Cardiac muscle cell (in vitro differentiated cells and primary cell): ENCODE measurements around the gene RRP1. TPM values are rescaled to one million over a fixed set of nuclear protein-coding genes. Genes with fewer than 3 reads are reported as not detected.

ENCODE experiments used
- DNase-seq, 2 donors: peaks; one replicate each; pipeline versions ENCODE4 v3.0.0 to v3.0.0-alpha.2; 2010 to 2017; ENCODE audit warnings: low read depth in 1 of 2, low spot score in 1 of 2
- H3K27ac ChIP-seq: fragments of 200-600 bp; sonication (generic); 2 replicates; pipeline ENCODE4 v1.5.1; 2016
- H3K27me3 ChIP-seq: fragments of 200-600 bp; sonication (generic); 2 replicates; pipeline ENCODE4 v1.6.0; 2016; ENCODE audit warnings: control low read depth
- H3K36me3 ChIP-seq: fragments of 200-600 bp; sonication (generic); 2 replicates; pipeline ENCODE4 v1.5.1; 2016; ENCODE audit warnings: control low read depth
- H3K4me1 ChIP-seq: fragments of 200-600 bp; sonication (generic); 2 replicates; pipeline ENCODE4 v1.8.1; 2017; ENCODE audit warnings: low read depth, mild to moderate bottlenecking, mixed run types
- H3K4me3 ChIP-seq: fragments of 200-600 bp; sonication (generic); 2 replicates; pipeline ENCODE4 v1.5.1; 2016; ENCODE audit warnings: mild to moderate bottlenecking
- H3K9me3 ChIP-seq: fragments of 200-600 bp; sonication (generic); 2 replicates; pipeline ENCODE4 v1.5.1; 2017; ENCODE audit warnings: low read depth, mild to moderate bottlenecking, control low read depth
- CTCF ChIP-seq: IDR thresholded peaks from 2 replicates; pipeline ENCODE4 v1.5.1; 2012; ENCODE audit warnings: low read depth, mild to moderate bottlenecking, low read length
- polyA plus RNA-seq: library from polyadenylated mRNA; unstranded; fragments of >200 nt; fragmentation: Nextera tagmentation; extraction: Ambion mirVana; gene quantifications from 2 replicates; pipeline ENCODE4 v1.2.1, GENCODE V29; 2016
- total RNA-seq: library from RNA; depleted of rRNA; stranded (reverse); fragments of >200 nt; gene quantifications from 2 replicates; pipeline ENCODE4 v1.2.3, GENCODE V29; 2016

Gene RRP1
- total and polyA plus RNA-seq, 2 experiments from 2014 or later = 20.1 to 27.8 TPM

GRCh38 chr21:43794857-43795256 lies 5.5 kb downstream of the RRP1 start:
- no peak overlapping the region for H3K4me3 ChIP-seq
- no peaks in the 10 kb centered on the region for H3K9me3 ChIP-seq
- H3K27me3 ChIP-seq = no peaks in the 10 kb centered on the region
- H3K4me1 ChIP-seq = peaks cover 5% of the 10 kb centered on the region
- no peak for TF ChIP-seq CTCF
- H3K36me3 ChIP-seq = peaks cover 50% of the 10 kb centered on the region
- no peak overlapping the region for H3K27ac ChIP-seq
- no peak for DNase-seq

- TF ChIP-seq CTCF = no peak
- no peaks in the 10 kb centered on the region for H3K27me3 ChIP-seq
These were observed 8.0 kb downstream of the RRP1 start for GRCh38 chr21:43797415-43797814.

GRCh38 chr21:43797925-43798715 lies 8.7 kb downstream of the RRP1 start:
- Histone ChIP-seq H3K36me3 (peaks cover 42% of the 10 kb centered on the region), H3K27ac (no peak overlapping the region), H3K27me3 (no peaks in the 10 kb centered on the region), H3K9me3 (no peaks in the 10 kb centered on the region), H3K4me1 (no peaks in the 10 kb centered on the region), H3K4me3 (no peak overlapping the region)
- no peak for TF ChIP-seq CTCF
- no peak for DNase-seq

More at GRCh38 chr21:43797415-43797814, 8.0 kb downstream of the RRP1 start:
- no peak overlapping the region for H3K27ac ChIP-seq
- no peak for DNase-seq
- H3K4me3 ChIP-seq = no peak overlapping the region
- H3K9me3 ChIP-seq = no peaks in the 10 kb centered on the region
- peaks cover 47% of the 10 kb centered on the region for H3K36me3 ChIP-seq
- H3K4me1 ChIP-seq = no peaks in the 10 kb centered on the region

GRCh38 chr21:43799301-43799840 lies 10.0 kb downstream of the RRP1 start:
- peaks cover 31% of the 10 kb centered on the region for H3K36me3 ChIP-seq
- no peaks in the 10 kb centered on the region for H3K4me1 ChIP-seq
- H3K4me3 ChIP-seq = no peak overlapping the region
- DNase-seq = no peak
- H3K27me3 ChIP-seq = no peaks in the 10 kb centered on the region
- H3K27ac ChIP-seq = no peak overlapping the region
- H3K9me3 ChIP-seq = no peaks in the 10 kb centered on the region
- no peak for TF ChIP-seq CTCF

GRCh38 chr21:43800124-43800523 lies 10.7 kb downstream of the RRP1 start:
- no peak overlapping the region for H3K4me3 ChIP-seq
- no peak for TF ChIP-seq CTCF
- H3K36me3 ChIP-seq = peaks cover 27% of the 10 kb centered on the region
- no peak overlapping the region for H3K27ac ChIP-seq
- no peak for DNase-seq
- H3K9me3 ChIP-seq = no peaks in the 10 kb centered on the region
- H3K27me3 ChIP-seq = no peaks in the 10 kb centered on the region
- no peaks in the 10 kb centered on the region for H3K4me1 ChIP-seq
